HL-60/S4 (cell line): ENCODE measurements around the gene RPS29.
"Not testable (repeated sequence)": the region's sequence is repeated elsewhere in the genome, so short reads cannot be mapped to it uniquely, and the experiment has no call there.

Experiments
- in situ Hi-C: fragments of 300-500 bp; cut with MboI; formaldehyde crosslinking; loops from 2 replicates; pipeline ENCODE4 v1.14.3; 2022; ENCODE audit warnings: low sequenced_read_pairs

RPS29 gene

DNA sequence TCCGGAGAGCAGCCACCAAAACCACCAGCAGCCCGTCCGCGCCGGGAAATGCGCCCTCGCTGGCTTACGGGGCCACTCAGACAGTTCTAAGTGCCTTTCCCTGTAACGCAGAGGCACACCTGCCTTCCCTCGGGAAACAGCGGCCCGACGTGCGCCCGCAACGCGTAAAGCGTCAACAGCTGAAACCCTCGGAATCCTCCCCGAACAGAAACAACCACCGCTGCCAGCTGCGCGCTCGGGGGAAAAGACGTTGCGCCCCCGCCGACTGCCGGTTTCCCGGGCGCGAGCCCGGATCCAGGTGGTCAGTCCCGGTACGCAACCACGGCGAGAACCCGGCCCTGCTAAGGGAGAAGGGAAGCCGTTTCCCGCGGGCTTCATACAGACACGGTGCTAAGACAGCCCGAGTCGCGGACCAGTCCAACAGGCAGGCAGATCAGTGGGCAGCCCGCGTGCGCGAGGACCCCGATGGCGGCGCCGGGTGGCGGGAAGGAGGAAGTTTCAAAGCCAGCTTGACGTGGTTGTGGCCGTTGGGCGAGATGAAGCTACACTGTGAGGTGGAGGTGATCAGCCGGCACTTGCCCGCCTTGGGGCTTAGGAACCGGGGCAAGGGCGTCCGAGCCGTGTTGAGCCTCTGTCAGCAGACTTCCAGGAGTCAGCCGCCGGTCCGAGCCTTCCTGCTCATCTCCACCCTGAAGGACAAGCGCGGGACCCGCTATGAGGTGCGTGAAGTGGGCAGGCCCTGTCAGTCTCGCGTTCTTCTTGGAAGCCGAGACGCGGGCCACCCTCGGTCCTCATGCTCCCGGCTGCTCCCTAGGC lies 12.5 kb upstream of the RPS29 start, which contains the start of gene LRR1:
Gene LRR1, plus strand, starts transcription at position 456 of the 816 bp plus-strand sequence. Its CDS starts 81 bp downstream, at position 537.
- in situ Hi-C loops = no loop called here

DNA sequence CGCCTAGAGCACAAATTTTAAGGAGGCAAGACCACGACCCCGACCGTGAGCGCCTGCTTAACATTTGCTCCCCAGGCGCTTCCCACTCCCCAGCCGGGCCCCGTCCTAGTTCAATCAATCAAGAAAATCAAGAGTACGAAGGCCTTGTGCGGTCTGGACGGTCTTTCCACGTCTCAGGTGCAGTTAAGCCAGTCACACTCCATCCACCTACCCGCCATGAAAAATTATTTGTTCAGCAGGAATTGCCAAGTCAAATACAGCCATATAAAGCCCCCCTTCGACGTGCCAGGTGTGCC lies 12.0 kb upstream of the RPS29 start:
- in situ Hi-C loops = no loop called here

DNA sequence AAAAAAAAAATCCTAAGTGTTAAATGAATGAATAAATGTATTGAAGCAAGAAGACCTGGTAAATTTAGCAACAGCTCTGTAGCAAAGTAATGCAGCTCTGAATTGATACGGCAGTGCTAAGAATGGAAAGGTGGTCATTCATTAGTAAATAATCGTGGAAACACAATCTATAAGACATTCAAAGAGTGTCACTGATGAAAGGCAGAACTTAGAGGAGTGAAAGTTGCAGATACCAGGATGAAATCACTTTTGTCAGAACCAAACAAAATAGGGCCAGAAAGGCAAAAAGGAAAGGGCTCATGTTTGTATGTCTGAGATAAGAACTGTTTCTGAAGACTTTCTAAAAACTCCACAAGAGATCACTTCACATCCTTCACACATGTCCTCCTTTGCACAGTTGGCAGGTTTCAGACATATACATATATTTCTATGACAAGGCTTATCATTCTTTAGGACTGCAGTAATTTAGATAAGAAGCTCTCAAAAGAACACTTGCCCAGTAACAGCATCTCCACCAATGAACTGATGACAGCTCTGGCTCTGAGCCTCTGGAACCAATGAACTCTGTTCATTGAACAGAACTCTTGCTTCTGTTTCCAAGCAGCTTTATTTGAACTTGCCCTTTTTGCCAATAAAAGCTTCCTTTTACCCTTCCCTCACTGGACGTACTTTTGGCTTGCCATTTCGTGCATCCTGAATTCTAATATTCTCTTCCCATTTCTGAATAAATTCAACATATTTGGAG lies 8.3 kb upstream of the RPS29 start:
- in situ Hi-C loops = no loop called here

DNA sequence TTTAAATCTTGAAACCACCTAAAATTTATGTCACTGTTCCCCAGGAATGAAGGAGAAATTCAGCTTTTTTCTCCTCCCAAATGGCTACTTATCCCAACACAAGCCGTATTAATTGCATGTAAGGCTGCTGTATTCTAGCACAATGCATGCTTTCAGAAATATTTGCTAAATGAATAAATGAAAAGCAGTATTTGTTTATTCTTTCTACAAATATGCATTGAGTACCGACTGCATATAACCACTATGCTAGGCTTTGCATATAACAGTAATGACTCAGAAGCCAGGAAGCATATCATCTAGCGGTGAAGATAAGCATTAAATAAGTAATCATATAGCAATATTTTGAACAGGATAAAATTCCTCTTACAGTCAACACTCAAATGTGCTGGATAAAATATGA lies 6.8 kb upstream of the RPS29 start:
- in situ Hi-C loops = no loop called here

DNA sequence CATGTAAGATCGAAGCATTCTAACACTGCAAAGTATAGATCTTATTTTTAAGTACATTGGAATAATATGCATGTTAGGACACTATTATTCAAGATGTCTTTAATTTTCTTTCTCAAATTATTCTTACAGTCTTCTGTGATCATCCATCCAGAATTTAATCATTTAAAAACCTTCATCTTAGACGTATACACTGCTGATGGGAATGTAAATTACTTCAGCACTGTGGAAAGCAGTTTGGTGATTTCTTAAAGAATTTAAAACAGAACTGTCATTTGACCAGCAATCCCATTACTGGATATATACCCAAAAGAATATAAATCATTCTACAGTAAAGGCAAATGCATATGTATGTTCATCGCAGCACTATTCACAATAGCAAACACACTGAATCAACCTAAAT lies 3.2 kb upstream of the RPS29 start:
- in situ Hi-C loops = no loop called here

DNA sequence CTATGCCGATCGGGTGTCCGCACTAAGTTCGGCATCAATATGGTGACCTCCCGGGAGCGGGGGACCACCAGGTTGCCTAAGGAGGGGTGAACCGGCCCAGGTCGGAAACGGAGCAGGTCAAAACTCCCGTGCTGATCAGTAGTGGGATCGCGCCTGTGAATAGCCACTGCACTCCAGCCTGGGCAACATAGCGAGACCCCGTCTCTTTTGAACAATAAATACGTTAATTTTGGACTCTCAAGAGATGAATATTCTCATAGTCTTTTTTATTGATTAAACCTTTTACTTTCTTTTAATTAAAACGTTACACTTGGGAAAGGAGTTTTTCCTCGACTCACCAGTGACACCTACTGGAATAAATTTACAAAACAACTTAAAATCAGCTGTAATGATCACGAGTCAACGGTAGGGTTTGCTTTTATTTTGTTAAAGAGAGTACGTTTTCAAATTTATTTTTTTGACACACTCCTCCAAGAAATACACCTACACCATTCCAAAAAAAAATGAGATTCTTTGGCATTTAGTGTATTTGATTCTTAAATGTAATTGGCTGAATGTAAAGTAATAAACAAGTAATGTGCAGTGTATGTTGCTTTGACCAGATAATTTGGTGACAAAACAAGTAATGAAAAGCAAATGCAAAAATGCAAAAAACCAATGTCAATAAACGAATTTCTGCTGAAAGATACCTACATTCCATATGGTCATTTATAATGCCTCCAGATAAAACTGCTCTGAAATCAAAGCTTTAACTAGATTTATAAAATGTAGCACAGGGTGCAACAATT lies 687 bp upstream of the RPS29 start:
- in situ Hi-C loops = no loop called here

DNA sequence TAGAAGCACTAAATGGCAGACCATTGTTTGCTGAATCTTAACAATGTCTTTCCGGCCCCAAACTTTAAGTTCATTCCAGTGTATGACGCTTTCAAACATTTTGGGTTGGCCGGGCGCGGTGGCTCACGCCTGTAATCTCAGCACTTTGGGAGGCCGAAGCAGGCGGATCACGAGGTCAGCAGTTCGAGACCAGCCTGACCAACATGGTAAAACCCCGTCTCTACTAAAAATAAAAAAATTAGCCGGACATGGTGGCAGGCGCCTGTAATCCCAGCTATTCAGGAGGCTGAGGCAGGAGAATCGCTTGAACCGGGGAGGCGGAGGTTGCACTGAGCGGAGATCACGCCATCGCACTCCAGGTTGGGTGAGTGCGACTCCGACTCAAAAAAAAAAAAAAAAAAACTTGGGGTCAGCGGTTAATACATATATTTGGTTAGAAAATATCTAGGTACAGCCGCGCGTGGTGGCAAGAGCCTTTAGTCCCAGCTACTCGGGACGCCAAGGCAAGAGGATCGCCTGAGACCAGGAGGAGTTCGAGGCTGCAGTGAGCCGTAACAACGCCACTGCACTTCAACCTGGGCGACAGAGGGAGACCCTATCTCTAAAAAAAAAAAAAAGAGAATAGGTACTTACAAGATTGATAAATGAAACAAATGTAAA lies 1.1 kb downstream of the RPS29 start:
- in situ Hi-C loops = not testable (repeated sequence)

DNA sequence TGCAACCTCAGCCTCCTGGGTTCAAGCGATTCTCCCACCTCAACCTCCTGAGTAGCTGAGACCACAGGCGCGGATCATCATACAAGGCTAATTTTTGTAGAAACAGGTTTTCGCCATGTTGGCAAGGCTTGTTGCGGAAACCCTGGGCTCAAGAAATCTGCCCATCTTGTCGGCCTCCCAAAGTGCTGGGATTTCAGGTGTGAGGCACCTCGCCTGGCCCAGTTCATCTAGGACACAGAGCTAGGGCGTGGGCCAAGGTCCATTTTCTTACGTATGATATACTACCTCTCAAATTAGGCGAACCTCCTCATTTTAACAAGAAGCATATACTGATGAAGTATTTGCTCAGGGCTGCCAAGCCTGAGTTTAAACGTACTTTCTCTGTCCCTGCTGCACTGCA lies 2.1 kb downstream of the RPS29 start:
- in situ Hi-C loops = no loop called here

DNA sequence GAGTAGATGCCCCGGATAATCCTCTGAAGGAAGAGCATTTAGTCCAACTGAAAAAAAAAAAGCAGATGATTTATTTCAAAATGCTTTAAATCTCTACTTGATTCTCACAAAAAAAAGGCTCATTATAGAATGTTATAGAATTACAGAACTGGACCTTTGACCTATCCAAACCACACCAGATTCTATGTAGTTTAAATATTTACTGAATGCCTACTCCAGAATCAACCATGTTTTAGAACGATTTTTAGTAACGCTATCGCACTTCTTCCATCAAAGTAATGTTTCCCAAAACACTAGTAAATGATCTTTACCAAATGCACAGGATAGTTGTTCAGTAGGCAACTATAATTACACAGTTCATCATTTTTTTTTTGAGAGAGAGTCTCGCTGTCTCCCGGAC lies 2.6 kb downstream of the RPS29 start:
- in situ Hi-C loops = no loop called here

DNA sequence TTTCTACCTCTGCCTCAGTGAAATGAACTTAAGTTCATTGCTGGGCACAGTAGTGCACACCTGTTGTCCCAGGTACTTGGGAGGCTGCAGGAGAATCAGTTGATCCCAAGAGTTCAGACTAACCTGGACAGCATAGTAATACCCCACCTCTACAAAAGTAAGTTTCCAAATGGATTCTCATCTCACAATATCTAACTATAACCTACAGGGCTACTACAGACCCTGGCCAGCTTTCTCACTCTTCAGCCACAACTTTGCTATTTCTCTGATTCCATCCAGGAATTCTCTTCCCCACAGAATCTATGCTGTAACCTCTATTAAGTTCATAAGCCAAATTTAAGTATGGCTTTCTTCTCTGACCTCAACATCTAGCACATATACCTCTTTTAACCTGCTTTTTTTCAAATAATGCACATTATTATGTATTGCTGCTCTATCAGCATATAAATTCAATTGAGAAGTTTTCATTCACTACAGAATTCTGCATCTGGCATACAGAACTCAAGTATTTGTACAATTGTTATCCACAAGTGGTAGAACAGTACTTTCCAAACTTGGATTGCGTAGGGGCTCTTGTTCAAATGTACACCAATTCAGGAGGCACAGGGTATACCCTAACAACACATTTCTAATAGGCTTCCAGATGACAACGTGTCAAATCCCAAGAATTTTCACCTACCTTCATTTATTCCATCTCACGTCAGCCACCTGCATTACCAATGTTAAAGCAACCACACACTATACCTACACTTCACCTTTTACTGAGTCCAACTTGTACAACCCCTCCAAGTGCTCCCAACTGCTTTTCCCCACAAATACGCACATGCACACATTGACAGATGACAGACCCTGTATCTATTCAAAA lies 3.8 kb downstream of the RPS29 start:
- in situ Hi-C loops = no loop called here

DNA sequence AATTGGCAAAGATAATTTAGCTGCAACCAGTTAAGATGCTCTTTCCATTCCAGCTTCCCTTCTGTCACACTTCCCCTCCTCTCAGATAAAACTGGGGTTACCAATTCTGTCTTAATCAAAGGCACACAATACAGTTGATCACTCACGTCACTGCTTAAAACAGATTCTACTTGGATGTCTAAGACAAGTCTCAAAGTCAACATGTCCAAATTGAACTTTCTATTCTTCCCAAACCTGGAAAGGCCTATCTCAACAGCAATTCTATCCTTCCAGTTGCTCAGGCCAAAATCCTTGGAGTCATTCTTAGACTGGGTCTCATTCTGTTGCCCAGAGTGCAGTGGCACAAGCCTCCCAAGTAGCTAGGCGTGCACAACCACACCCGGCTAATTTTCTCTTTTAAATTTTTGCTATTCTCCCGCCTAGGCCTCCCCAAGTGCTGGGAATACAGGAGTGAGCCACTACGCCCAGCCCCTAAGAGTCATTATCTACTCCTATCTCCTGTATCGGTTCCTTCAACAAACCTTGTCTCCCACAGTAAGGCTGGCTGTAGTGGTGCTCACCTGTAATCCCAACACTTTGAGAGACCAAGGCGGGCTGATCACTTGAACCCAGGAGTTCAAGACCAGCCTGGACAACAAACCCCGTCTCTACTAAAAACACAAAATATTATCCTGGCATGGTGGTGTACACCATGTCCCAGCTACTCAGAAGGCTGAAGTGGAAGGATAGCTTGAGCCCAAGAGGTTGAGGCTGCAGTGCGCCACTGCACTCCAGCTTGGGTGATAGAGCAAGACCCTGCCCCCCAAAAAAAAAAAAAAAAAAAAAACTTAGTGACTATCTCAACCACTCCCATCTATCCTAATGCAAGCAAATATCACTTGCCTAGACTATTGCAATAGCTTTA lies 4.7 kb downstream of the RPS29 start:
- in situ Hi-C loops = no loop called here

DNA sequence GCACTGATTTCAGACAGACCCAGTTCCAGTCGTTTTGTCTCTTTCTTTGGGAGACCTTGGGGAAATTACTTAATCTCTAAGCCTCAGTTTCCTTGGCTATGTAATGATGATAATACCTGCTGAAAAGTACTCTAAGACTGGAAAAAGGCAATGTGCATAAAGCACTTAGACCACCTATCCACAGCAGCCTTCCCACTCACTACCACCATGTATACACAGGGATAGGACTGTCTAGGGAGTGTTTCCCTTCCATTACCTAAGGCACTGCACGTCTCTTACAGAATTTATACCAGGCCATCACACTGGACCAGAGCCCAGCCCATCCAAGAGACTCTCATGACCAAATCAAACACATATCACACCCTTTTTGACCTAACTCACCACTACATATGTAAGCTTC lies 6.3 kb downstream of the RPS29 start:
- in situ Hi-C loops = no loop called here

DNA sequence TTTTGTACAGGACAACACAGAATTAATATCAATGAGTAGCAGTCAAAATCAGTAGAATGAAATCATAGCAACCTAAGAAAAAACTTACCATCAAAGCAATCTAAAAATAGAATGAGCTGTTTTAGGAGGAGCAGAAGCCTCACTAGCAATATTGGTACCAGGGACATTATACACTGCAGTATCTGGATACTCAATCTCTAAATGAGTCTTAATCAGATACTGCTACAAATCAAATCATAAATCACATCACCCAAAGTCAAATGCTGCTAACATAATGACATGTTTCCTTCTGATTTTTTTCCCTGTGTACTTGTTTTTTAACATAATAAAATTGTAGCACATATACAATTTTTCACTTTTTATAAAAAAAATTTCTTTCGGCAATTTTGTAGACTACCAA lies 8.0 kb downstream of the RPS29 start:
- in situ Hi-C loops = no loop called here

DNA sequence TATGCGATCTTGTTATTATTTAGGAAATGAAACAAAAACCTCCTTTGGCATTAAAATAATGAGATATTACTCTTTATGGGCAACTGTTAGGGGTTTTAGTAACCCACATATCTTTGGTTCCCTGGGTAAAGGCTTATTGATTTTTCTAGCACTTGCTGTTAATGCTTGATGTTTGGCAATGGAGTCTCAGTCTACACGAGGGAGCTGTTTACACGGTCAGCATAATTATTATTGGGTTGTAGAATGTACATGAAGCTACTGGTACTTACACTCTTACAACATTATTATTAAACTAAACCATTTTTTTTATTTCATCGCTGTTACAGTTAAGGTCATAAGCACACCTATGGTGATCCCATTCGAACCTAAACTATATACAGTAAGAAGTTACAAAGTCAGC lies 12.1 kb downstream of the RPS29 start:
- in situ Hi-C loops = no loop called here

DNA sequence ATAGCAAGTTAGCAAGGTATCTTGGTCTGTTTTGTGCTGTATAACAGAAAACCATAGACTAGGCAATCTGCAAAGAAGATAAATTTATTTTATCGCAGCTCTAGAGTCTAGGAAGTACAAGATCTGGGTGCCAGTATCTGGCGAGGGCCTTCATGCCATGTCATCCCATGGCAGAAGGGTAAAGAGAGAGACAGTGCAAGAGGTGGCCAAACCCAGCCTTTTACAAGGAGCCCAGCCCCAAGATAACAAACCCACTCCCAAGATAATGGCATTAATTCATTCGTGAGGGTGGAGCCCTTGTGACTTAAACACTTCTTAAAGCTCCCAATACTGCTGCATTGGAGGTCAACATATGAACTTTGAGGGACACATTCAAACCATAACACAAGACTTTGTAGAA lies 16.9 kb downstream of the RPS29 start:
- in situ Hi-C loops = no loop called here

DNA sequence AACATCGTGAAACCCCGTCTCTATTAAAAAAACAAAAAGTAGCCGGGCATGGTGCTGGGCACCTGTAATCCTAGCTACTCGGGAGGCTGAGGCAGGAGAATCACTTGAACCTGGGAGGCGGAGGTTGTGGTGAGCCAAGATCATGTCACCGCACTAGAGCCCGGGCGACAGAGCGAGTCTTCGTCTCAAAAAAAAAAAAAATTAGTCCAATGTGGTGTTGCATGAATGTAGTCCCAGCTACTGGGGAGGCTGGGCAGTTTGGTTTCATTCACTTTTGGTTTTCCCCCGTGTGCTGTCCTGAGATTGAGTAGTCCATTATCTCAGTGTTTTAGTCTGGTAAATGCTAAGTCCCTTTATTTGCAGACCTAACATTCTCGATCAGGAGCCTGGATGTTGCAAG lies 19.5 kb downstream of the RPS29 start:
- in situ Hi-C loops = no loop called here

DNA sequence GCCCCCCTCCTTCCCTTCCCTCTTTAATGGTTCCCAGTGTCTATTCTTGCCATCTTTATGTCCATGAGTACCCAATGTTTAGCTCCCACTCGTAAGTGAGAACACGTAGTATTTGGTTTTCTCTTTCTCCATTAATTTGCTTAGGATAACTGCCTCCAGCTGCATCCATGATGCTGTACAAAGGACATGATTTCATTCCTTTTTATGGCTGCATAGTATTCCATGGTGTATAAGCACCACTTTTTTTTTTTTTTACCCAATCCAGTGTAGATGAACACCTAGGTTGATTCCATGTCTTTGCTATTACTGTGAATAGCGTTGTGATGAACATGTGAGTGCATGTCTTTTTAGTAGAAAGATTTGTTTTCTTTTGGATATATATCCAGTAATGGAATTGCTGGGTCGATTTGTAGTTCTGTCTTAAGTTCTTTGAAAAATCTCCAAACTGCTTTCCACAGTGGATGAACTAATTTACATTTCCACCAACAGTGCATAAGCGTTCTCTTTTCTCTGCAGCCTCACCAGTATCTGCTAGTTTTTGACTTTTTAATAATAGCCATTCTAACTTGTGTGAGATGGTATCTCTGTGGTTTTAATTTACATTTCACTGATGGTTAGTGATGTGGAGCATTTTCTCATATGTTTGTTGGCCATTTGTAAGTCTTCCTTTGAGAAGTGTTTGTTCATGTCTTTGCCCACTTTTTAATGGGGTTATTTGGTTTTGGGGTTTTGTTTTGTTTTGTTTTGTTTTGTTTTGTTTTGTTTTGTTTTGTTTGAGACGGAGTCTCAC lies 26.0 kb downstream of the RPS29 start:
- in situ Hi-C loops = no loop called here

DNA sequence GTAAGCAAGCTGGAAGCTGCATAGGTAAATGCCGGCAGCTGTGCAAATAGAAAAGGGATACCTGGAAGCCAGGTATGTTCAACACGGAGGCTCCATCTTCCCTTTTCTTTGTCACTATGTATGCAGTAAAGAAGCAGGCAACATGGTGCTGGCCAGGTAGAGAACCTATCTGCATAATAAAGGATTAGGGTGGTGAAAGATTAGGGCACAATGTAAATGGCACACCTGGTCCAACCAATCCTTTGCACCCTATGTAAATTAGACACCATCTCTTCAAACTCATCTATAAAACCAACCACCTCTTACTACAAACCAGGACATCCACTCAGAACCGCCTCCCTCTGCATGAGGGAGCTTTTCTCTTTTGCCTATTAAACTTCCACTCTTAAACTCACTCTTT lies 32.3 kb downstream of the RPS29 start:
- in situ Hi-C loops = no loop called here

DNA sequence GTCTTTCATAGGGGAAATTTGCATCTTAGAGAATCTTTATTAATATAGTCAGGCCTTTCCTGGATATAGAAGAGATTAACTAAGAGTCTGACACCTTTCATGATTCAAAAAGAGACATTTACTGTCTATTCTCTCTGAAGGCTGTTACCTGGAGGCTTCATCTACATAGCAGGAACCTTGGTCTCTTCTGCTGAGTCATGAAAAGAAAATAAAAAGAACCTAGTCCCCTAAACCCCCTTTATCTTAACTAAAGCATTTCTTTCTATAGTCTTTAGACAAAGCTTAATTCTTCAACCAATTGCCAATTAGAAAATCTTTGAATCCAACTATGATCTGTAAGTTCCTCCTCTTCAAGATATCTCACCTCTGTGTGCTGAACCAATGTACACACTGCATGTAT lies 33.1 kb downstream of the RPS29 start:
- in situ Hi-C loops = no loop called here
